H1 (cell line): Measurements from ENCODE around the gene C5AR2. TPM values are rescaled to one million over a fixed set of nuclear protein-coding genes. Genes with fewer than 3 reads are reported as not detected.

Experiments
- CBX5 ChIP-seq: fragments of 300-800, 300-1000 bp; sonication (generic); IDR thresholded peaks from 2 replicates; pipeline ENCODE4 v1.7.1; 2016; ENCODE audit warnings: antibody characterized with exemption, low read length, low read depth
- CTBP2 ChIP-seq: IDR thresholded peaks from 2 replicates; pipeline ENCODE4 v1.7.0; 2011; ENCODE audit warnings: borderline replicate concordance, mild to moderate bottlenecking, moderate library complexity, mixed read lengths, low read length; ENCODE audit not compliant: insufficient read depth, insufficient read length
- NANOG ChIP-seq: IDR thresholded peaks from 2 replicates; pipeline ENCODE4 v1.6.1; 2011; ENCODE audit warnings: low read length, low read depth, mild to moderate bottlenecking, inconsistent platforms; ENCODE audit not compliant: insufficient read depth, poor library complexity, severe bottlenecking
- POU5F1 ChIP-seq: IDR thresholded peaks from 2 replicates; pipeline ENCODE4 v1.6.1; 2011; ENCODE audit warnings: low read depth, mild to moderate bottlenecking, low read length, moderate library complexity
- SP2 ChIP-seq: IDR thresholded peaks from 2 replicates; pipeline ENCODE4 v1.6.1; 2012; ENCODE audit warnings: mild to moderate bottlenecking, low read length, inconsistent platforms
- YY1 ChIP-seq: IDR thresholded peaks from 2 replicates; pipeline ENCODE4 v1.6.1; 2011; ENCODE audit warnings: low read depth, mild to moderate bottlenecking, low read length
- polyA plus RNA-seq, 7 experiments: library from polyadenylated mRNA; depleted of rRNA in 3 of 7; stranded (reverse) in 5 of 7; unstranded in 2 of 7; fragments of >200 nt in 5 of 7; fragments of 200-250 nt in 2 of 7; gene quantifications; 1 replicate in 5 of 7; 2 replicates in 1 of 7; 4 replicates in 1 of 7; pipeline versions ENCODE4 v1.2.1 to v1.2.3, GENCODE V29; 2011 to 2013; ENCODE audit warnings: missing spikeins in 2 of 7, mixed read lengths in 2 of 7
- total RNA-seq: library from RNA; stranded (reverse); fragmentation: NEBNext Ultra II Directional; extraction: Animal tissue kit (Norgen Biotek cat#: 25700); gene quantifications from 2 replicates; pipeline ENCODE4 v1.2.1, GENCODE V29; 2021

The C5AR2 gene
- total and polyA plus RNA-seq, 2 of the 8 experiments (the other 6 are each of a cell fraction or from before 2014, with no cell fraction given) = 0.08 to 0.15 TPM

DNA sequence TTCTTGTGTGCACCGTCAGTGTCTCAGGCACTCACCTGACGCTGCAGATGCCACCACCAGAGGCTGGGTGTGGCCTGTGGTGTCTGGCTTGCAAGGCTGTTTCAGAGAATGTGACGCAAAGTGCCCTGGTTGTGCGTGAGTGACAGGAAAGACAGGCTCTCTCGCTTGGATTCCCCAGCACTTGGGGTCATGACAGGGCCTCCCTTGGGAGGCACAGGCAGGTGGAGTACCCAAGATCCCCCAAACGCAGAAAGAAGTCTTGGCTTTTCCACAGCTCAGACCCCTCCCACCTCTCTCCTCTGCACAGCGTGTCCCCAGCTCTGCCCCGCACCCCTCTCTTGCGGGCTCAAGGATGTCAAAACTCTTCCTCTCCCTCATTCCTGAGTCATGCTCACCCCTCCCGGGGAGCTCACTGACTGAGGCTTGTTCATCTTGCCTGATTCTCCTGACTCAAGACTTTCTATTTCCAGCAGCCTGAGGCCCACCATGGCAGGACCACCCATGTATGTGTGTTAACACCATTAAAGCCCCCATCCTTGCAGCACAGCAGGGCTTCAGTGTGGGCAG is 38.2 kb downstream of the C5AR2 start (continued):
- TF ChIP-seq NANOG (no peak), SP2 (no peak), POU5F1 (no peak), CBX5 (no peak), CTBP2 (no peak), YY1 (no peak)
